DMS53 treated with DMSO at 0.1 percent for 48 hours (cell line): ENCODE data around the gene SYT9.

Source experiments
- DNase-seq: peaks from one replicate; lab custom pipeline; 2025; ENCODE audit not compliant: unreplicated experiment; lab: John Stamatoyannopoulos, UW

SYT9 gene

DNA sequence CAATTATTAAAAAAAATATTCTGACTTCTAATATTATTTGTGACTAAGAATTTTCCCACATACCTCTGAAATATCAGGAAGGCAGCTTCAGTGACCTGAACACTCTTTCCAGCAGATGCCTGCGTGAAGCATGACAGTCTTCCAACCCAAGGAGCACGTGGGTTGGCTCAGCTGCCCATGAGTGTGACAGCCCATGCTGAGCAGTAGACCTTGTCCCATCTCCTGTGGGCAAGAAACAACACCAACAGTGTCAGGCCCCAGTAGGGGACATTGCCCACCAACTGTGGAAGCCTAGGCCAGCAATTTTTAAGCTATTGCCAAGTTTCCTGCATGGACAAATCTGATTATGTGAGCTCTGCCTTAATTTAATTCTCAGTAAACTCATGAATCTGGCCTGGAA, 167.2 kb downstream of the SYT9 start:
- DNase-seq: no peak

DNA sequence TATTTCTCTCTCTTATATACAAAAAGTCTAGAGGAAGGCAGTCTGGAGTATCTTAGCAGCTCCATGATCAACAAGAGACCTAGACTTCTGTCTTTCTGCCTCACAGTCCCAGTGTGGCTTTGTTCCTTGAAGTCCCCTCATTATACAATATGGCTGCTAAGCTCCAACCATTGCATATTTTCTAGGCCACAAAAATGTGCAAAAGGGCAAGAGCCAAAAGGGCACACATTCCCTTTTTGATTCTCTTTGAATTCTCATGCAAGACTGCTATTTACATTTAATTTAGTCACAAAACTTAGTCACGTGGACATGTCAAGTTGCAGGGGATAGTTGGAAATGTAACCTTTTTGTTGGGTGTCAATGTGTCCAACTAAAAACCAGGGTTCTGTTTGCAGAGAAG, 169.4 kb downstream of the SYT9 start:
- no peak for DNase-seq

DNA sequence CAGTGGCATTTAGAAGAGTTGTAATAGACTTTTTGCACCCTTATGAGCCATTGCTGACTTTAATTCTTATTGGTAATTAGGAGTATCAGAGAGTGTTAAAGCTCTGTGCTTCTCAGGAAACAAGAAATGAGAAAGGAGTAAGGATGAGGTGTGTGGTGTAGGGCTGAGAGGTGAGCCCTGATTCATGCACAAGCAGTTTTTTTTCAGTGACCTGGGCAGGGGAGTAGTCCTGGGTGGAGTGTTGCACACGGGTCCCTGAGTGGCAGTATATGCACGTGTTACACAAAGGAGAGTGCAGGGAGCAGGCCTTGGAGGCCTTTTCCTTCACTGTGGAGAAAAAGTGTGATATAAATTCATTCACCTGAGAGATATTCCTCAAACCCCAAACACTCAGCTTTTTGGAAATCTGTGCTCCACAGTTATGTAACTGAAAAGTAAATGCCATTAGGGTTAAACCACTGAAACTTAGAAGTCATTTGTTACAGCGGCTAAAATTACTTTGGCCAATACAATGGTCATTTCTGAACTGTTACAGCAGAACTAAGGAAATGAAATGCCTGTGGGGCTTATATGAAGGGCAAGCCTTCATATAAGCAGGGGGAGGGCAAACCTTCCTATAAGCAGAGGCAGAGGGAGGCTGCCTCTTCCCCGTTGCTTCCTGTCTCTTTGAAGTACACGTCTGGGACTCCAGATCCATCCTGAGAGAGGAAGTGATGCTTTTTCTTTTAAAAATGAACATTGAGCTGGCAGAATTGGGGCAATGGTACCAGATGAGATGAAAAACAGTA, 171.0 kb downstream of the SYT9 start:
- no peak for DNase-seq

GRCh38 chr11:7423946-7424345, 172.2 kb downstream of the SYT9 start:
- no peak for DNase-seq

DNA sequence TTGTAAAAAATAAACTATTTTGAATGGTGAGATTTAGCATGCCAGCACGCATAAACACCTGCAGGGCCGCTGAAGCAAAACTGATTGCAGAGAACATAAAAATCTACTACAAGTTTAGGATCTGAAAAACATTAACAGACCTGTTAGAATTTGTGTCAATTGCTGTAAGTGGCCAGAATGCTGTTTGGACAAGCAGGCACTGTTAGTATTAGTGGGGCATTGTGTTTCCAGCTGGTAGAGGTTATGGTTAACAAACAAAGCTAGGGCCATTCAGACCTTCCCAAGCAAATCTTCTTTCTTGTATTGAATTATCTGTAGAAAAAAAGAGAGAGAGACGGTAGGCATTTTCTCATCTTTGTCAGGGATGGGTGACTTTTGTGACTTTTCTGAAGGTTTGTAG, 176.0 kb downstream of the SYT9 start:
- DNase-seq: peak; percentile 58

DNA sequence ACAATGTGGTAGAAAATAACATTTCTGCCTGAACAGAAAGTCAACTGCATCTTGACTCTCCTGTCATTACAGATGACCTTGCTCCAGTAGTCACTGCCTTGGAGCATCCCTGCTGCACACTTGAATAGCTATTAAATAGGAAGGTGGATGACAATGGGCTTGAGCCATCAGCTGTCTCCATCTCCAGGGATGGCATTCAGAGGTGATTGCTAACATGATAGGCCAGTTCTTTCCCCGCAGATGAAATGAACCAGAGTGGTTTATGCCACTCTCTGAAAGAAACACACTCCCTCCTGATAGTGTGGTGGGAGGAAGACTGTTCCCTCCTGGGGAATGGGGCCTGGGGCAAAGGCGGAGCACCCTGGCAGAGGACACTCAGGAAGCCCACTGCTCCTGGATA, 176.5 kb downstream of the SYT9 start:
- DNase-seq: no peak

- DNase-seq: no peak
Observed at GRCh38 chr11:7430496-7430895, 178.8 kb downstream of the SYT9 start.

DNA sequence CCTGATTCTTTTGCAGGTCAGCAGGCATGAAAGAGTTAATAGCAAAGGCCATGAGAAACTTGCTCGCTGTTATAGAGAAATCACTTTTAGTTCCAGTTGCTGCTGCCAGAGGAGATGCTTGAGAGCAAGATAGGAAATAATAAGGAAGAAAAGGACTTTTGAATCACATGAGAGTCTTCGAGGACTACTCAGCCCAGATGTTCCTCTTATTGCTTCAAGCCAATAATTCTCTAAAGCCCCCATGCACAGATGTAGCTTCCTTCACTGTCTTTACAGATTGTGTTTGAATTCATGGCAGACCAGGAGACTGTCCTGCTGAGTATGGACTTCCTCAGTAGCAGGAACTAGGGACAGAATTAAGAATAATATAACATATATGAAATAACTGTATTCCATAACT, 183.5 kb downstream of the SYT9 start:
- no peak for DNase-seq

DNA sequence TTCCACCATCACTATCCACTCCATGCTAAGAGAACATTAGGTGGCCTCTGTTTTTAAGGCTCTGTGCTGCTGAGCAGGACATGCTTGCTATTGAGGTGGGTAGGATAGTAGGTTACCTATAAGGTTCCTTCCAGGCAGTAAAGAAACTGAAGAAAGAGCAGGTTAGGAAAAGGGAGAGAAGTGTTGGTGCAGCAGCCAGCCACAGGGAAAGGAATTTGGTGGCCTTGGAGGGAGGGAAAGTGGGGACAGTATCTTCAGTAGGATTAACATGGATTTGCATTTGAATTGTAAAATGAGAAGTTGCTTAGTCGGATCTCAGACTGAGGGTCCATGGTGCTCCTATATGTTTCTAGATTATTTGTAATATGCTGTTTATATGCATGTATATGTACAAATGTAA, 184.4 kb downstream of the SYT9 start:
- DNase-seq: no peak

DNA sequence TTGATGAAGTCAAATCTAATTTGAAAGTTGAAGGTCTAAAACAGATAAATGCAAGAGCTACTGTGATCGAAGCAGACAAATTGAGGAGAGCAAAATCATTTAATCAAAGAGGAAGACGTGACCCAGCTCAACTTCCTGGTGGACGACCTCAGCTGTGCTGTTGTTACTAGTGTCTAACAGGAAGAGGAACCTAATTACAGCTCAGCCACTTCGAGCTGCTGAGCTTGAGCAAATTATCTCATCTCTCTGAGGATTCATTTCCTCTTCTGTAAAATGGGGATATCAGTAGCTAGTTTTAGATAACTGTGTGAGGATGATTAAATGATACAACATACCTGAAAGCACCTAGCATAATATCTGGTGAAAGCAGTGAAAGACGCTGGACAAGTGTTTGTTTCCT, 185.0 kb downstream of the SYT9 start:
- DNase-seq: no peak

DNA sequence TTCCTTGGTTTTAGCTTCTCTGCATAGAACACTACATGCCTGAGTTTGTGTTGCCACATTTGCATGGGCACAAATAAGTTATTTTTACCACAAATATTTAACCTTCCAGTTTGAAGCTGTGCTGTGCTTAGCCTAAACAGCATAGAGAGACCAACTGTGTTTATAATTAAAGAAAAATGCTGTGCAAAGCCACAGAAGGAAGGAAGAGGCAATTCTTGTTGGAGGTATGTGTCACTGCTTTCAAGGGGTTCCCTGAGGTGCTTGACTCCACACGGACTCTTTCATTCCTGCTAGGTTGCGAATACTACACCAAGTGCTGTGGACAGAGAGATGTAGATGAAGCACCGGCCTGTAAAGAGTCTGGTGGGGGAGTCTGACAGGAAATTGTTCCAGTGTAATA, 186.0 kb downstream of the SYT9 start:
- no peak for DNase-seq

GRCh38 chr11:7439746-7440320, 188.1 kb downstream of the SYT9 start:
- no peak for DNase-seq

GRCh38 chr11:7442588-7443215, 191.0 kb downstream of the SYT9 start:
- DNase-seq: peak; percentile 42

GRCh38 chr11:7444091-7444981, 192.6 kb downstream of the SYT9 start:
- no peak for DNase-seq

DNA sequence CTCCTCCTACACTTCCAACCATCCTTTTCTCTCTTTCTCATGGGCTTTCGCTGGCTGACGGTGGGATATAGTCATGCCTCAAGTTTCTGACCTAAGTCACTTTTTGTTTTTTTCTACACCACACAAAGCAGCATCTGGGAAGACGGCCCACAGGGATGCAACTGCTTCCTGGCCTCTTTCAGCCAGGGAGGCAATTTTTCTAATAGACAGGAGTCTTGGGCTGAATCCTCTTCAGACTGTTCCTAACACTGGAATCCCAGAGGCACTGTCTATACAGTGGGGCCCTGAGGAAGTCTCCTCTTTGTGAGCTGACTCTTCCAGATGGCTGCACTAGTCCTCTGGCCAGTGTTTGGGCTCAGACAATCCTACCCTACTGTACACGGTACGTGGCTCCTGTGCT, 193.9 kb downstream of the SYT9 start:
- DNase-seq: no peak

GRCh38 chr11:7448201-7448600, 196.5 kb downstream of the SYT9 start:
- no peak for DNase-seq

GRCh38 chr11:7449211-7449840, 197.6 kb downstream of the SYT9 start:
- no peak for DNase-seq

DNA sequence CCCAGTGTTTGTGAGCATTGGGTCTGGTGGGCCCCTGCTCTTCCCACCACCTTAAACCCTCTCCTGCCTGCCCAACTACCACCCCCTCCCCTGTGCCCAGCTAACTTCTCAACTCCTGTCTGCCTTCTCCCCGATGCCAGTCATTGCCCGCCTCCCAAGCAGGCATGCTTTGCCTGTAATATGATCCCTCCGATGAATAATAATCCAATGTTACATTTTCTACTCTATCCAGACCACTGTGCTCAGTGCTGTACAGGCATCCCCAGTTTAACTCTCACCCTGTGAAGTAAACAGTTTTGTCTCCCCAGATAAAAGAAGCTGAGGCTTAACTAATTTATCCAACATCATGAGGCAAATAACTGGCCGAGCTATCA, 198.1 kb downstream of the SYT9 start:
- no peak for DNase-seq

- DNase-seq: no peak
Observed at GRCh38 chr11:7450836-7451235, 199.1 kb downstream of the SYT9 start.

GRCh38 chr11:7451520-7451919, 199.8 kb downstream of the SYT9 start:
- DNase-seq: no peak

DNA sequence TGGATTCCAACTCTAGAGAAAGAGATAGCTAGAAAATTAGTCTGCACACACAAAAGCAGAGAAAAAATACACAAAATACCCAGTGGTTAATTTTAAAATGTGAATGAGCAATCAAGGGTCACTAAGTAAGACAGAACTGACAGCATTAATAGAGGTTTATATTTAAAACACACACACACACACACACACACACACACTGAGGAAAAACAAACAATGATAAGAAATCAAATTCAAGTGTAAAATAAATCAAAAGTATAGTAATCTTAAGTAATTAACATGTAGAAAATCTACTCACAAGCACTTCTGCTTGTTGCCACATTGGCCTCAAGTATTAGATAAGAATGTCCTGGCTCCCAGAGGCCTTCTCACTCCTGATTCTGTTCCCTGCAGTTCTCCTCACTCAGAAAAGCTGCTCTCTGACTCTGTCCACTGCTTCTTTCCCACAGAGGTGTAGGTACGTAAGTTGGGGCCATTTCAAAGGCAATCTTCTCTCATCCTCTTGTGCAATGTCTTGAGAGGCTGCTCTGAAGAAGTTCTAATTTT, 200.3 kb downstream of the SYT9 start:
- no peak for DNase-seq
